Measurements from ENCODE around the gene MTMR3.

Gene MTMR3

GRCh38 chr22:30002861-30003486, 120.0 kb downstream of the MTMR3 start:
- DNase-seq (ENCODE audit: low read depth): no peak

GRCh38 chr22:30004101-30004500, 121.1 kb downstream of the MTMR3 start:
- no peak for DNase-seq (ENCODE audit: low read depth)

GRCh38 chr22:30004694-30005093, 121.7 kb downstream of the MTMR3 start:
- no peak for DNase-seq (ENCODE audit: low read depth)

- DNase-seq (ENCODE audit: low read depth): peak; percentile 43
Measured at GRCh38 chr22:30005213-30005857, 122.4 kb downstream of the MTMR3 start.

- no peak for DNase-seq (ENCODE audit: low read depth)
Measured at GRCh38 chr22:30007361-30007760, 124.4 kb downstream of the MTMR3 start.

- no peak for DNase-seq (ENCODE audit: low read depth)
Measured at GRCh38 chr22:30008401-30008800, 125.4 kb downstream of the MTMR3 start.

GRCh38 chr22:30009478-30009877, 126.5 kb downstream of the MTMR3 start:
- no peak for DNase-seq (ENCODE audit: low read depth)

- no peak for DNase-seq (ENCODE audit: low read depth)
Measured at GRCh38 chr22:30010789-30011405, 127.9 kb downstream of the MTMR3 start.

- DNase-seq (ENCODE audit: low read depth): no peak
Measured at GRCh38 chr22:30013201-30013600, 130.2 kb downstream of the MTMR3 start.

- no peak for DNase-seq (ENCODE audit: low read depth)
Measured at GRCh38 chr22:30014244-30014643, 131.3 kb downstream of the MTMR3 start.

- no peak for DNase-seq (ENCODE audit: low read depth)
Measured at GRCh38 chr22:30015229-30015797, 132.3 kb downstream of the MTMR3 start.

- DNase-seq (ENCODE audit: low read depth): no peak
Measured at GRCh38 chr22:30015846-30016245, 132.9 kb downstream of the MTMR3 start.

GRCh38 chr22:30016596-30016995, 133.6 kb downstream of the MTMR3 start:
- no peak for DNase-seq (ENCODE audit: low read depth)

GRCh38 chr22:30017375-30018223, 134.6 kb downstream of the MTMR3 start:
- DNase-seq (ENCODE audit: low read depth): no peak

GRCh38 chr22:30020511-30020910, 137.5 kb downstream of the MTMR3 start:
- DNase-seq (ENCODE audit: low read depth): no peak

- no peak for DNase-seq (ENCODE audit: low read depth)
Measured at GRCh38 chr22:30021338-30021737, 138.4 kb downstream of the MTMR3 start.

GRCh38 chr22:30021881-30022619, 139.1 kb downstream of the MTMR3 start:
- DNase-seq (ENCODE audit: low read depth): no peak

GRCh38 chr22:30023099-30023660, 140.2 kb downstream of the MTMR3 start:
- no peak for DNase-seq (ENCODE audit: low read depth)

GRCh38 chr22:30024231-30024630, 141.3 kb downstream of the MTMR3 start:
- no peak for DNase-seq (ENCODE audit: low read depth)

GRCh38 chr22:30025221-30025620, 142.2 kb downstream of the MTMR3 start:
- no peak for DNase-seq (ENCODE audit: low read depth)

- DNase-seq (ENCODE audit: low read depth): no peak
Measured at GRCh38 chr22:30026756-30027155, 143.8 kb downstream of the MTMR3 start.
